Adrenal gland (tissue), 12 donors: ENCODE measurements around the gene CCSER1. TPM values are rescaled to one million over a fixed set of nuclear protein-coding genes. Genes with fewer than 3 reads are reported as not detected.
"Not testable (repeated sequence)": the region's sequence is repeated elsewhere in the genome, so short reads cannot be mapped to it uniquely, and the experiment has no call there.

Experiments
- DNase-seq, 7 donors: peaks; one replicate each; pipeline ENCODE4 v3.0.0-alpha.2; 2019 to 2020
- H3K27ac ChIP-seq, 5 donors: fragments of 200-600 bp; sonication (generic) in 4 of 5; 1 replicate in 3 of 5; 2 replicates in 2 of 5; pipeline versions ENCODE4 v1.5.1 to v1.8.0; 2016 to 2020; ENCODE audit warnings: mild to moderate bottlenecking in 1 of 5
- H3K27me3 ChIP-seq: fragments of 200-600 bp; 2 replicates; pipeline ENCODE4 v1.8.0; 2021
- H3K36me3 ChIP-seq, 2 donors: fragments of 200-600 bp; replicated peaks in 1 of 2; 1 replicate in 1 of 2; 2 replicates in 1 of 2; pipeline versions ENCODE4 v1.5.1 to v1.8.0; 2018 to 2022
- H3K4me1 ChIP-seq, 2 donors: fragments of 200-600 bp; replicated peaks in 1 of 2; 1 replicate in 1 of 2; 2 replicates in 1 of 2; pipeline versions ENCODE4 v1.5.1 to v1.8.0; 2018 to 2021
- H3K4me3 ChIP-seq, 4 donors: fragments of 200-600 bp; sonication (generic) in 3 of 4; one replicate each; pipeline ENCODE4 v1.5.1; 2016 to 2018
- H3K9me3 ChIP-seq, 3 donors: fragments of 200-600 bp; sonication (generic) in 1 of 3; replicated peaks in 1 of 3; 1 replicate in 2 of 3; 2 replicates in 1 of 3; pipeline versions ENCODE4 v1.5.1 to v1.8.0; 2016 to 2021
- CTCF ChIP-seq, 6 experiments: fragments of 450-650 bp in 4 of 6; fragments of 200-600 bp in 2 of 6; sonication (generic) in 1 of 6; IDR thresholded peaks; 1 replicate in 5 of 6; 2 replicates in 1 of 6; pipeline versions ENCODE4 v1.5.1 to v1.8.0; 2016 to 2021; ENCODE audit warnings: antibody characterized with exemption in 6 of 6, mild to moderate bottlenecking in 2 of 6, moderate library complexity in 1 of 6
- POLR2A ChIP-seq, 2 donors: fragments of 450-650 bp; IDR thresholded peaks; one replicate each; pipeline ENCODE4 v1.6.1; 2017; ENCODE audit warnings: antibody characterized with exemption in 2 of 2, mild to moderate bottlenecking in 2 of 2, moderate library complexity in 1 of 2
- WGBS, 4 donors: extraction: QIAGEN DNeasy Blood & Tissue Kit in 2 of 4; methylation state at CpG; one replicate each; pipeline versions ENCODE4 v1.1.5 to v1.1.7; 2013 to 2017; 5-methylcytosine and 5-hydroxymethylcytosine counted together
- intact Hi-C, 2 donors: fragments of 100-400 bp; cut with DNase I; formaldehyde crosslinking; loops; one replicate each; pipeline versions ENCODE4 v1.14.1 to v1.15.0; 2022 to 2023
- polyA plus RNA-seq, 3 donors: library from polyadenylated mRNA; stranded (reverse); fragments of 200-250 nt in 2 of 3; fragments of 350-450 nt in 1 of 3; fragmentation: Illumina TruSeq in 1 of 3; extraction: RNeasy Lipid Tissue Mini Kit (QIAGEN cat#74804) in 1 of 3; gene quantifications; one replicate each; pipeline ENCODE4 v1.2.3, GENCODE V29; 2013 to 2014
- total RNA-seq, 9 donors: library from RNA; depleted of rRNA in 4 of 9; stranded (reverse); fragments of >200 nt in 4 of 9; fragments of 120-200 nt in 1 of 9; fragmentation: NEBNext Ultra II Directional in 1 of 9; extraction: Animal tissue kit (Norgen Biotek cat#: 25700) in 1 of 9; gene quantifications; one replicate each; pipeline versions ENCODE4 v1.1.0 to v1.2.4, GENCODE V29; 2013 to 2023
- donor health status: healthy with polysubstance abuse.
- donor health status: Bipolar disorder and iron deficiency.
- donor health status: DM: yes; HTN: yes; CAD: no.
- donor health status: DM: no; HTN: no; CAD: no.
- donor health status: DM: no; HTN: no; CAD: no.
- donor health status: DM: yes; HTN: yes; CAD: no.

Gene CCSER1
- total and polyA plus RNA-seq, 12 donors, result 0.14 to 11.7 (median 2.3) TPM; not detected in 1

GRCh38 chr4:90375081-90375480, 247.9 kb downstream of the CCSER1 start:
- no peak for DNase-seq
- intact Hi-C loops, result no loop called here
- H3K4me3 ChIP-seq, result no peak overlapping the region
- H3K36me3 ChIP-seq, result no peaks in the 10 kb centered on the region
- no peaks in the 10 kb centered on the region for H3K27me3 ChIP-seq
- H3K4me1 ChIP-seq, result no peaks in the 10 kb centered on the region
- H3K9me3 ChIP-seq, result no peaks in the 10 kb centered on the region
- WGBS, 4 donors, result 79 to 95% (median 86%) methylated on average over 2 of the region's 2 CpGs
- TF ChIP-seq POLR2A (IDR thresholded peaks at IDR 0.05), result no peak
- H3K27ac ChIP-seq, result no peak overlapping the region

- Histone ChIP-seq H3K4me3 (no peak overlapping the region), H3K27me3 (peaks cover 3% of the 10 kb centered on the region), H3K36me3 (no peaks in the 10 kb centered on the region), H3K4me1 (no peaks in the 10 kb centered on the region), H3K27ac (no peak overlapping the region), H3K9me3 (no peaks in the 10 kb centered on the region)
- intact Hi-C loops, result no loop called here
- DNase-seq, result no peak
- TF ChIP-seq CTCF (IDR thresholded peaks at IDR 0.05) (no peak), POLR2A (IDR thresholded peaks at IDR 0.05) (no peak)
- WGBS, 4 donors, result 72 to 89% (median 82%) methylated on average over 3 of the region's 3 CpGs
Measured at GRCh38 chr4:90393215-90393614, 266.0 kb downstream of the CCSER1 start.

DNA sequence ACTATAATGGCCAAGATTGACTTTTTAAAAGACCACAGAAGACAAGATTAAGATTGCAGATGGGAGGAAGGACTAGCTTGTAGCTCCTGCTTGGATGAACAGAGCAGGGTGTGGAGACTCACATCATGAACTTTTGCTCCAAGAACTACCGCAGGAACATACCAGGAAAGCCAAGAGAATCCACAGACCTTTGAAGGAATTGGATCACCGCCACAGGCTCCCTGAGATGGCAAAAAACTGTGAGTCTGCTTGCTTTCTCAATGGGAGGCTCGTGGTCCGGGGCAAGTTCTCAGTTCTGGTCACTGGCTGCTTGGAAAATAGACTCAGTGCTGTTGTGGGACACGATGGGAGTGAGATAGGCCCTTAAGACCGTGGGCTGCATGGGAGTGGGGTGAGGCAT, 276.6 kb downstream of the CCSER1 start:
- H3K4me1 ChIP-seq, result no peaks in the 10 kb centered on the region
- no peaks in the 10 kb centered on the region for H3K36me3 ChIP-seq
- H3K27ac ChIP-seq, result no peak overlapping the region
- no peak overlapping the region for H3K4me3 ChIP-seq
- TF ChIP-seq CTCF (IDR thresholded peaks at IDR 0.05) (no peak), POLR2A (IDR thresholded peaks at IDR 0.05) (no peak)
- no peak for DNase-seq
- peaks cover 3% of the 10 kb centered on the region for H3K27me3 ChIP-seq
- H3K9me3 ChIP-seq, result no peaks in the 10 kb centered on the region
- intact Hi-C loops, result no loop called here
- WGBS, 4 donors, result 83 to 90% (median 88%) methylated on average over 6 of the region's 6 CpGs

GRCh38 chr4:90407897-90408296, 280.7 kb downstream of the CCSER1 start:
- H3K27me3 ChIP-seq, H3K27ac ChIP-seq, H3K36me3 ChIP-seq, H3K4me1 ChIP-seq, H3K9me3 ChIP-seq, H3K4me3 ChIP-seq, DNase-seq, intact Hi-C loops: not testable (repeated sequence)
- 86 to 93% (median 90%) methylated on average over 6 to 11 of the region's 11 CpGs for WGBS, 4 donors

DNA sequence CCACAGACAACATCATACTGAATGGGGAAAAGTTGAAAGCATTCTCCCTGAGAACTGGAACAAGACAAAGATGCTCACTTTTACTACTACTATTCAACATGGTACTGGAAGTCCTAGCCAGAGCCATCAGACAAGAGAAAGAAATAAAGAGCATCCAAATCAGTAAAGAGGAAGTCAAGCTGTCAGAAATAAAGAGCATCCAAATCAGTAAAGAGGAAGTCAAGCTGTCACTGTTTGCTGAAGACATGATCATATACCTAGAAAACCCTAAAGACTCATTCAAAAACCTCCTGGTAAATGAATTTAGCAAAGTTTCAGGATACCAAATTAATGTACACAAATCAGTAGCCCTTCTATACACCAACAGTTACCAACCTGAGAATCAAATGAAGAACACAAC, 285.6 kb downstream of the CCSER1 start:
- H3K9me3 ChIP-seq, H3K4me1 ChIP-seq, DNase-seq, H3K4me3 ChIP-seq, intact Hi-C loops, H3K36me3 ChIP-seq, H3K27me3 ChIP-seq, H3K27ac ChIP-seq: not testable (repeated sequence)

GRCh38 chr4:90415116-90415515, 287.9 kb downstream of the CCSER1 start:
- DNase-seq, result no peak
- intact Hi-C loops, result no loop called here
- H3K27ac ChIP-seq, result no peak overlapping the region
- WGBS, 4 donors, result 69 to 80% (median 72%) methylated on average over 5 of the region's 5 CpGs
- H3K27me3 ChIP-seq, result no peaks in the 10 kb centered on the region
- H3K36me3 ChIP-seq, result no peaks in the 10 kb centered on the region
- no peak overlapping the region for H3K4me3 ChIP-seq
- H3K9me3 ChIP-seq, result no peaks in the 10 kb centered on the region
- H3K4me1 ChIP-seq, result no peaks in the 10 kb centered on the region
- TF ChIP-seq POLR2A (IDR thresholded peaks at IDR 0.05) (no peak), CTCF (IDR thresholded peaks at IDR 0.05) (no peak)
